HCT116 (cell line): ENCODE results near the gene CD40. TPM values are rescaled to one million over a fixed set of nuclear protein-coding genes. Genes with fewer than 3 reads are reported as not detected.

Experiments used
- ATAC-seq: fragments of 200-7000 bp; cut with Tn5 transposase; 2 replicates; pipeline ENCODE4 v1.9.1; 2020; ENCODE audit warnings: mild to moderate bottlenecking, moderate library complexity
- BruUV-seq: library from RNA; stranded (reverse); fragments of 400-500 nt; replicated peaks from 2 replicates; lab custom pipeline; 2021; lab: Mats Ljungman, UMichigan
- CTCF ChIA-PET: fragments of 300-600 bp; sonication (Branson Sonifier 250); formaldehyde crosslinking; loops from one replicate; lab custom pipeline; 2021; ENCODE audit warnings: antibody characterized with exemption; lab: Charles Lee
- POLR2A ChIA-PET: fragments of 300-600, 350-600 bp; sonication (Branson Sonifier 250); formaldehyde crosslinking; loops from one replicate; lab custom pipeline; 2021; ENCODE audit warnings: antibody characterized with exemption; lab: Charles Lee
- RAD21 ChIA-PET, 2 experiments: fragments of 300-600 bp; sonication (Branson Sonifier 250); formaldehyde crosslinking; loops; one replicate each; lab custom pipeline; 2023; ENCODE audit warnings: low total read pairs in 2 of 2; ENCODE audit not compliant: uncharacterized antibody in 2 of 2, unreplicated experiment in 2 of 2, low non-redundant PET in 1 of 2; lab: Charles Lee
- DNase-seq: peaks from one replicate; pipeline ENCODE4 v3.0.0-alpha.2; 2010; ENCODE audit warnings: low read depth, low spot score
- H2AFZ ChIP-seq: fragments of 200-600 bp; shearing (Covaris generic), sonication (generic); 2 replicates; pipeline ENCODE4 v1.6.1; 2017; ENCODE audit warnings: low read depth, mixed run types, mixed read lengths, antibody characterized with exemption, low read length; ENCODE audit not compliant: poor library complexity, severe bottlenecking
- H3K27ac ChIP-seq: 2 replicates; pipeline ENCODE4 v1.5.1; 2012; ENCODE audit warnings: low read depth, low read length
- H3K27me3 ChIP-seq: fragments of 200-600 bp; sonication (generic); 2 replicates; pipeline ENCODE4 v1.6.1; 2016; ENCODE audit warnings: mixed run types, low read length, mixed read lengths; ENCODE audit not compliant: insufficient read depth
- H3K36me3 ChIP-seq, 2 experiments: fragments of 200-500 bp in 1 of 2; fragments of 200-600 bp in 1 of 2; sonication (Bioruptor generic) in 1 of 2; sonication (generic) in 1 of 2; 2 replicates each; pipeline versions ENCODE4 v1.5.1 to v1.6.1; 2014 to 2016; ENCODE audit warnings: low read length in 2 of 2, inconsistent platforms in 1 of 2, mixed read lengths in 1 of 2, mixed run types in 1 of 2; ENCODE audit not compliant: insufficient read depth in 2 of 2, control insufficient read depth in 1 of 2
- H3K4me1 ChIP-seq, 2 experiments: fragments of 200-600 bp in 1 of 2; sonication (generic) in 1 of 2; 2 replicates each; pipeline versions ENCODE4 v1.5.1 to v1.6.1; 2012 to 2017; ENCODE audit warnings: low read length in 2 of 2, inconsistent platforms in 1 of 2, mild to moderate bottlenecking in 1 of 2, mixed read lengths in 1 of 2, mixed run types in 1 of 2, moderate library complexity in 1 of 2; ENCODE audit not compliant: insufficient read depth in 2 of 2, control insufficient read depth in 1 of 2
- H3K4me2 ChIP-seq: fragments of 200-600 bp; sonication (generic); 2 replicates; pipeline ENCODE4 v1.6.1; 2017; ENCODE audit warnings: mixed run types, low read length, mixed read lengths
- H3K4me3 ChIP-seq, 2 experiments: fragments of 200-600 bp in 1 of 2; sonication (generic) in 1 of 2; replicated peaks in 1 of 2; 2 replicates each; pipeline ENCODE4 v1.5.1; 2011 to 2016; ENCODE audit warnings: low read length in 2 of 2, control low read depth in 1 of 2, low read depth in 1 of 2, mild to moderate bottlenecking in 1 of 2, mixed read lengths in 1 of 2, mixed run types in 1 of 2
- H3K79me2 ChIP-seq: fragments of 200-600 bp; sonication (generic); 2 replicates; pipeline ENCODE4 v1.6.1; 2017; ENCODE audit warnings: mild to moderate bottlenecking, mixed run types, low read length, moderate library complexity, mixed read lengths; ENCODE audit not compliant: insufficient read depth
- H3K9ac ChIP-seq: fragments of 200-600 bp; sonication (generic); 2 replicates; pipeline ENCODE4 v1.6.1; 2016; ENCODE audit warnings: low read length, mixed read lengths
- H3K9me2 ChIP-seq: fragments of 200-600 bp; sonication (generic), shearing (Covaris generic); 2 replicates; pipeline ENCODE4 v1.6.1; 2017; ENCODE audit warnings: mixed run types, mild to moderate bottlenecking, moderate library complexity; ENCODE audit not compliant: insufficient read depth
- H3K9me3 ChIP-seq, 2 experiments: fragments of 200-500 bp in 1 of 2; fragments of 200-600 bp in 1 of 2; sonication (Bioruptor generic) in 1 of 2; sonication (generic) in 1 of 2; 2 replicates each; pipeline ENCODE4 v1.6.1; 2014 to 2017; ENCODE audit warnings: low read length in 2 of 2, mixed read lengths in 2 of 2, inconsistent platforms in 1 of 2, low read depth in 1 of 2, mild to moderate bottlenecking in 1 of 2, mixed run types in 1 of 2, moderate library complexity in 1 of 2; ENCODE audit not compliant: control insufficient read depth in 1 of 2, insufficient read depth in 1 of 2
- H4K20me1 ChIP-seq: fragments of 200-600 bp; sonication (generic), shearing (Covaris generic); 2 replicates; pipeline ENCODE4 v1.6.1; 2017; ENCODE audit warnings: mixed run types, mild to moderate bottlenecking, moderate library complexity; ENCODE audit not compliant: insufficient read depth
- CBX3 ChIP-seq: IDR thresholded peaks from 2 replicates; pipeline ENCODE4 v1.6.1; 2012; ENCODE audit warnings: low read depth
- CEBPB ChIP-seq: IDR thresholded peaks from 2 replicates; pipeline ENCODE4 v1.6.1; 2012; ENCODE audit warnings: low read depth
- EGR1 ChIP-seq: IDR thresholded peaks from 2 replicates; pipeline ENCODE4 v1.6.1; 2012; ENCODE audit warnings: low read depth
- EZH2 ChIP-seq: fragments of 200-600 bp; sonication (generic); IDR thresholded peaks from 2 replicates; pipeline ENCODE4 v1.6.1; 2017; ENCODE audit warnings: antibody characterized with exemption, mixed run types
- EZH2phosphoT487 ChIP-seq: fragments of 200-600 bp; IDR thresholded peaks from 2 replicates; pipeline ENCODE4 v1.6.1; 2018; ENCODE audit warnings: antibody characterized with exemption, borderline replicate concordance
- FOSL1 ChIP-seq: IDR thresholded peaks from 2 replicates; pipeline ENCODE4 v1.6.1; 2012; ENCODE audit warnings: low read depth
- JUND ChIP-seq: IDR thresholded peaks from 2 replicates; pipeline ENCODE4 v1.6.1; 2012
- MAX ChIP-seq: IDR thresholded peaks from 2 replicates; pipeline ENCODE4 v1.6.1; 2012
- POLR2A ChIP-seq: IDR thresholded peaks from 2 replicates; pipeline ENCODE4 v1.7.0; 2011; ENCODE audit warnings: borderline replicate concordance; ENCODE audit not compliant: insufficient read depth, insufficient read length; ENCODE audit errors: extremely low read depth
- POLR2AphosphoS5 ChIP-seq: IDR thresholded peaks from 2 replicates; pipeline ENCODE4 v1.6.1; 2011; ENCODE audit warnings: mild to moderate bottlenecking, low read depth, low read length, moderate library complexity
- RAD21 ChIP-seq: IDR thresholded peaks from 2 replicates; pipeline ENCODE4 v1.6.1; 2012; ENCODE audit warnings: low read depth, mild to moderate bottlenecking
- REST ChIP-seq: IDR thresholded peaks from 2 replicates; pipeline ENCODE4 v1.6.1; 2012; ENCODE audit warnings: low read depth
- SP1 ChIP-seq: IDR thresholded peaks from 2 replicates; pipeline ENCODE4 v1.6.1; 2012; ENCODE audit warnings: low read depth
- SRF ChIP-seq: IDR thresholded peaks from 2 replicates; pipeline ENCODE4 v1.6.1; 2012; ENCODE audit warnings: low read depth
- TCF7L2 ChIP-seq: IDR thresholded peaks from 2 replicates; pipeline ENCODE4 v1.7.0; 2011; ENCODE audit warnings: borderline replicate concordance, inconsistent platforms; ENCODE audit not compliant: insufficient read depth, insufficient read length; ENCODE audit errors: extremely low read depth
- YY1 ChIP-seq: IDR thresholded peaks from 2 replicates; pipeline ENCODE4 v1.6.1; 2011; ENCODE audit warnings: low read length, low read depth, moderate library complexity, mild to moderate bottlenecking; ENCODE audit not compliant: insufficient replicate concordance; ENCODE audit errors: extremely low read depth
- ZBTB33 ChIP-seq: IDR thresholded peaks from 2 replicates; pipeline ENCODE4 v1.6.1; 2011; ENCODE audit warnings: mild to moderate bottlenecking, low read length, moderate library complexity; ENCODE audit not compliant: insufficient replicate concordance; ENCODE audit errors: extremely low read depth
- ZFX ChIP-seq: fragments of 450-650 bp; IDR thresholded peaks from 2 replicates; pipeline ENCODE4 v1.6.1; 2017
- ZNF274 ChIP-seq: fragments of 200-500 bp; sonication (Bioruptor generic); IDR thresholded peaks from 2 replicates; pipeline ENCODE4 v1.6.1; 2014; ENCODE audit warnings: mild to moderate bottlenecking, low read depth, low read length, inconsistent platforms
- intact Hi-C: fragments of 100-400 bp; cut with micrococcal nuclease; formaldehyde crosslinking; loops from 2 replicates; pipeline ENCODE4 v1.10.0; 2022
- total RNA-seq: library from RNA; stranded (reverse); gene quantifications from one replicate; pipeline ENCODE4 v1.2.1, GENCODE V29; 2021; ENCODE audit not compliant: unreplicated experiment

Gene CD40
- total RNA-seq, 1 experiment from 2014 or later, result 21.3 TPM

GRCh38 chr20:46122071-46122470 is 4.0 kb downstream of the CD40 start:
- intact Hi-C loops, result no loop called here
- ATAC-seq (no peak), DNase-seq (no peak)
- ChIA-PET POLR2A (no interaction called here), CTCF (no interaction called here), RAD21 (no interaction called here)
- Histone ChIP-seq H3K27me3 (no peaks in the 10 kb centered on the region), H3K79me2 (peaks cover 12% of the 10 kb centered on the region), H3K9ac (no peak overlapping the region), H4K20me1 (no peaks in the 10 kb centered on the region), H3K4me1 (peaks cover 11 to 15% of the 10 kb centered on the region in 2 experiments), H3K27ac (no peak overlapping the region), H3K4me2 (no peak overlapping the region), H2AFZ (no peak overlapping the region), H3K36me3 (peaks cover 3 to 18% of the 10 kb centered on the region in 2 experiments; a peak in 2 of 4 replicates), H3K4me3 (no peak overlapping the region), H3K9me2 (no peaks in the 10 kb centered on the region), H3K9me3 (no peaks in the 10 kb centered on the region)
- no TSS peak for BruUV-seq
- TF ChIP-seq ZBTB33 (no peak), EZH2 (no peak), YY1 (no peak), SP1 (no peak), EGR1 (no peak), JUND (no peak), EZH2phosphoT487 (no peak), ZNF274 (no peak), CEBPB (no peak), ZFX (no peak), POLR2A (no peak), TCF7L2 (no peak), CBX3 (no peak), FOSL1 (no peak), RAD21 (no peak), SRF (no peak), MAX (no peak), REST (no peak), POLR2AphosphoS5 (no peak)
